Body of pancreas (tissue), 4 donors: ENCODE data around the gene RAB43. TPM values are rescaled to one million over a fixed set of nuclear protein-coding genes. Genes with fewer than 3 reads are reported as not detected.

Experiments used
- ATAC-seq: fragments of 150-250 bp; one replicate; pipeline ENCODE4 v1.9.1; 2016
- DNase-seq, 4 donors: peaks; one replicate each; pipeline ENCODE4 v3.0.0-alpha.2; 2019
- H3K27ac ChIP-seq, 4 donors: fragments of 200-600 bp; sonication (generic); 1 replicate in 3 of 4; 2 replicates in 1 of 4; pipeline versions ENCODE4 v1.5.1 to v1.6.1; 2016 to 2019; ENCODE audit warnings: mild to moderate bottlenecking in 1 of 4, mixed read lengths in 1 of 4, moderate library complexity in 1 of 4
- H3K27me3 ChIP-seq, 2 donors: fragments of 200-600 bp; sonication (generic); one replicate each; pipeline ENCODE4 v1.6.0; 2016; ENCODE audit warnings: mild to moderate bottlenecking in 1 of 2
- H3K36me3 ChIP-seq, 2 donors: fragments of 200-600 bp; sonication (generic); replicated peaks in 1 of 2; 2 replicates each; pipeline ENCODE4 v1.5.1; 2016; ENCODE audit warnings: low read depth in 2 of 2; ENCODE audit not compliant: insufficient read depth in 1 of 2
- H3K4me1 ChIP-seq: fragments of 200-600 bp; sonication (generic); one replicate; pipeline ENCODE4 v1.6.0; 2016
- H3K4me3 ChIP-seq, 2 donors: fragments of 200-600 bp; sonication (generic); 1 replicate in 1 of 2; 2 replicates in 1 of 2; pipeline ENCODE4 v1.5.1; 2016 to 2019
- H3K9me3 ChIP-seq, 3 donors: fragments of 200-600 bp; sonication (generic); 1 replicate in 2 of 3; 2 replicates in 1 of 3; pipeline ENCODE4 v1.5.1; 2016
- CTCF ChIP-seq, 7 experiments: fragments of 450-650 bp in 4 of 7; fragments of 200-600 bp in 3 of 7; sonication (generic) in 3 of 7; IDR thresholded peaks; one replicate each; pipeline ENCODE4 v1.5.1; 2016 to 2019; ENCODE audit warnings: antibody characterized with exemption in 7 of 7
- POLR2A ChIP-seq, 3 donors: fragments of 450-650 bp; IDR thresholded peaks; one replicate each; pipeline ENCODE4 v1.6.1; 2016; ENCODE audit warnings: antibody characterized with exemption in 3 of 3, mild to moderate bottlenecking in 2 of 3
- WGBS, 2 donors: methylation state at CpG; one replicate each; pipeline ENCODE4 v1.1.5; 2017; 5-methylcytosine and 5-hydroxymethylcytosine counted together
- intact Hi-C: fragments of 100-400 bp; cut with DNase I; formaldehyde crosslinking; loops from one replicate; pipeline ENCODE4 v1.15.1; 2023
- total RNA-seq, 2 donors: library from RNA; depleted of rRNA; stranded (reverse); fragments of >200 nt; gene quantifications; one replicate each; pipeline ENCODE4 v1.1.0, GENCODE V29; 2016

The RAB43 gene
- total RNA-seq, 2 donors from 2014 or later, result 6.6 to 10.1 TPM

GRCh38 chr3:129061023-129061887 lies 60.3 kb downstream of the RAB43 start:
- Histone ChIP-seq H3K27me3 (no peaks in the 10 kb centered on the region), H3K27ac (no peak overlapping the region), H3K36me3 (no peaks in the 10 kb centered on the region), H3K4me3 (no peak overlapping the region), H3K9me3 (no peaks in the 10 kb centered on the region), H3K4me1 (peaks cover 18% of the 10 kb centered on the region)
- WGBS, 2 donors, result 92% methylated on average over 13 to 19 of the region's 19 CpGs
- DNase-seq (no peak), ATAC-seq (no peak)
- intact Hi-C loops, result no loop called here
- TF ChIP-seq CTCF (IDR thresholded peaks at IDR 0.05), result no peak
- TF ChIP-seq POLR2A (IDR thresholded peaks at IDR 0.05), result no peak

- 79 to 85% methylated on average over 4 to 12 of the region's 13 CpGs for WGBS, 2 donors
- ATAC-seq, result no peak
- no peak for DNase-seq
- TF ChIP-seq CTCF (IDR thresholded peaks at IDR 0.05), result no peak
- TF ChIP-seq POLR2A (IDR thresholded peaks at IDR 0.05), result no peak
- H3K36me3 ChIP-seq, result no peaks in the 10 kb centered on the region
- no peaks in the 10 kb centered on the region for H3K27me3 ChIP-seq
- intact Hi-C loops, result no loop called here
- H3K27ac ChIP-seq, result no peak within 1 kb of the TSS
- no peaks in the 10 kb centered on the region for H3K9me3 ChIP-seq
- H3K4me3 ChIP-seq, result no peak within 1 kb of the TSS
- peaks cover 26% of the 10 kb centered on the region for H3K4me1 ChIP-seq
These were observed 61.2 kb downstream of the RAB43 start, which contains the start of gene GP9 for GRCh38 chr3:129060276-129061022. GP9 (plus strand) TSS chr3:129060779; CDS start chr3:129061740, 961 bp downstream.

DNA sequence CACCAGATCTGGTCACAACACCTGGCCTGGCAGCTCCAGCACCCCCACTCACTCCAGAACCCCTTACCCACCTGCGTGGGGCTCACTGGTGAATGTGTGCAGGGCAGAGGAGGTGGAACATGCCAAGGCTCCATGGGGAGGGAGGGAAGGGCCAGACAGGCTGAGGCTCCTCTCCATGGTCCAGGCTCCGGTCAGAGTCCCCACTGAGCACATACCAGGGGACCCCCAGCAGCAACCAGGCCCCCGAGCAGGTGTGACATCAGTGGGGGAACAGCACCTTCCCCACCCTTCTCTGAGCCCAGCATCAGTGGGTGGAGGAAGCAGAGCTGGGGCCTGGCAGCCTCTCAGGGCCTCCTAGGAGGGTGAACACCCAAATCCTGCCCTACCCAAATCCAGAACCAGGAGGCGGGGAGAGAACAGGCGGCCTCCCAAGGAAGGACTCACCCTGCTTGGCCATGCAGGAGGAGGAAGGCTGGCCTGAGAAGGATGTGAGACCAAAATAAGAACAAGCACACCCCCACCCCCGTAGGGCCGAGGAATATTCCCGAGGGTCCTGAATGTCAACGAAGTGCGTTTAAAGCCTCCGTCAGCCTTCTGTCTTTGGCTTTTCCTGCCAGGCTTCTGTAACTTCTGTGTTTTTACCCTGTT lies 62.2 kb downstream of the RAB43 start:
- 77 to 85% methylated on average over 8 to 11 of the region's 11 CpGs for WGBS, 2 donors
- Histone ChIP-seq H3K27ac (no peak overlapping the region), H3K4me1 (peaks cover 37% of the 10 kb centered on the region), H3K36me3 (no peaks in the 10 kb centered on the region), H3K27me3 (no peaks in the 10 kb centered on the region), H3K4me3 (no peak overlapping the region), H3K9me3 (no peaks in the 10 kb centered on the region)
- no peak for TF ChIP-seq CTCF (IDR thresholded peaks at IDR 0.05)
- TF ChIP-seq POLR2A (IDR thresholded peaks at IDR 0.05), result no peak
- intact Hi-C loops, result no loop called here
- no peak for ATAC-seq
- DNase-seq, result no peak

- Histone ChIP-seq H3K36me3 (no peaks in the 10 kb centered on the region), H3K9me3 (no peaks in the 10 kb centered on the region), H3K4me3 (no peak overlapping the region), H3K27ac (peak overlapping the region; percentile 17 to 67 (median 54)), H3K4me1 (peaks cover 45% of the 10 kb centered on the region), H3K27me3 (no peaks in the 10 kb centered on the region)
- ATAC-seq, result peak; percentile 46
- WGBS, 2 donors, result 27 to 28% methylated on average over 4 of the region's 4 CpGs
- intact Hi-C loops, result no loop called here
- DNase-seq, result peak; percentile 68 to 82 (median 76)
- no peak for TF ChIP-seq POLR2A (IDR thresholded peaks at IDR 0.05)
- peak in 3 of 7 experiments; percentile 17 to 25 (median 21) for TF ChIP-seq CTCF (IDR thresholded peaks at IDR 0.05)
These were observed 63.0 kb downstream of the RAB43 start for GRCh38 chr3:129058441-129059200.
